ENCODE measurements around the gene MYH4.

MYH4 gene

GRCh38 chr17:10482252-10482651 lies 12.9 kb upstream of the MYH4 start:
- H3K4me3 ChIP-seq (ENCODE audit: low read depth, low read length), result no peak overlapping the region

GRCh38 chr17:10477701-10478100 lies 8.3 kb upstream of the MYH4 start:
- Histone ChIP-seq H2BK5ac (ENCODE audit: low read depth, low read length, poor library complexity) (no peak overlapping the region), H3K14ac (ENCODE audit: low read length) (no peak overlapping the region), H3K36me3 (ENCODE audit: control insufficient read depth in 1 of 2, insufficient read depth in 2 of 2, low read length in 2 of 2) (peaks cover 0 to 1% of the 10 kb centered on the region in 2 experiments), H2BK120ac (ENCODE audit: insufficient read depth, low read length, poor library complexity) (no peak overlapping the region), H4K8ac (ENCODE audit: low read depth, low read length) (no peak overlapping the region), H2AFZ (ENCODE audit: insufficient read depth, low read length, poor library complexity) (no peak overlapping the region), H3K4ac (ENCODE audit: low read depth, low read length) (no peak overlapping the region), H4K91ac (ENCODE audit: low read depth, low read length) (no peak overlapping the region), H3K4me3 (ENCODE audit: low read depth, low read length) (no peak overlapping the region), H3K9ac (ENCODE audit: low read length) (no peak overlapping the region), H3K79me1 (ENCODE audit: low read length) (no peaks in the 10 kb centered on the region), H3K4me2 (ENCODE audit: low read length) (no peak overlapping the region), H3K23ac (ENCODE audit: low read length) (no peak overlapping the region), H4K12ac (ENCODE audit: low read depth, low read length) (no peak overlapping the region), H3K18ac (ENCODE audit: low read length) (no peak overlapping the region), H3K79me2 (ENCODE audit: control insufficient read depth, insufficient read depth, low read length, poor library complexity) (no peaks in the 10 kb centered on the region), H2BK12ac (ENCODE audit: low read length) (no peak overlapping the region), H3K27me3 (ENCODE audit: insufficient read depth, low read length) (no peaks in the 10 kb centered on the region), H3K9me3 (ENCODE audit: insufficient read depth, low read depth, low read length) (peaks cover 2% of the 10 kb centered on the region), H3K27ac (ENCODE audit: low read depth, low read length) (no peak overlapping the region), H2AK5ac (ENCODE audit: low read length) (no peak overlapping the region), H3K4me1 (ENCODE audit: control insufficient read depth in 1 of 2, insufficient read depth in 2 of 2, low read length in 2 of 2) (no peaks in the 10 kb centered on the region)
- no CpG with 5 or more reads among the region's 1 CpG for WGBS (ENCODE audit: extremely low coverage, insufficient coverage, insufficient read length)
- no peak for DNase-seq

More at GRCh38 chr17:10482252-10482651, 12.9 kb upstream of the MYH4 start:
- H3K79me2 ChIP-seq (ENCODE audit: control insufficient read depth, insufficient read depth, low read length, poor library complexity), result no peaks in the 10 kb centered on the region
- no peak overlapping the region for H2BK5ac ChIP-seq (ENCODE audit: low read depth, low read length, poor library complexity)
- H3K4ac ChIP-seq (ENCODE audit: low read depth, low read length), result no peak overlapping the region
- no peak overlapping the region for H2BK12ac ChIP-seq (ENCODE audit: low read length)
- no peaks in the 10 kb centered on the region for H3K79me1 ChIP-seq (ENCODE audit: low read length)
- H4K8ac ChIP-seq (ENCODE audit: low read depth, low read length), result no peak overlapping the region
- H2BK120ac ChIP-seq (ENCODE audit: insufficient read depth, low read length, poor library complexity), result no peak overlapping the region
- H4K91ac ChIP-seq (ENCODE audit: low read depth, low read length), result no peak overlapping the region
- H3K14ac ChIP-seq (ENCODE audit: low read length), result no peak overlapping the region
- DNase-seq, result no peak
- H3K27ac ChIP-seq (ENCODE audit: low read depth, low read length), result no peak overlapping the region
- H3K23ac ChIP-seq (ENCODE audit: low read length), result no peak overlapping the region
- H4K12ac ChIP-seq (ENCODE audit: low read depth, low read length), result no peak overlapping the region
- no peaks in the 10 kb centered on the region for H3K4me1 ChIP-seq (ENCODE audit: control insufficient read depth in 1 of 2, insufficient read depth in 2 of 2, low read length in 2 of 2)
- no peak overlapping the region for H3K4me2 ChIP-seq (ENCODE audit: low read length)
- H3K9ac ChIP-seq (ENCODE audit: low read length), result no peak overlapping the region
- H3K18ac ChIP-seq (ENCODE audit: low read length), result no peak overlapping the region
- H3K36me3 ChIP-seq (ENCODE audit: control insufficient read depth in 1 of 2, insufficient read depth in 2 of 2, low read length in 2 of 2), result peaks cover 0 to 1% of the 10 kb centered on the region in 2 experiments
- H3K9me3 ChIP-seq (ENCODE audit: insufficient read depth, low read depth, low read length), result peaks cover 2% of the 10 kb centered on the region
- no peaks in the 10 kb centered on the region for H3K27me3 ChIP-seq (ENCODE audit: insufficient read depth, low read length)
- WGBS (ENCODE audit: extremely low coverage, insufficient coverage, insufficient read length), result no CpG with 5 or more reads among the region's 1 CpG
- H2AFZ ChIP-seq (ENCODE audit: insufficient read depth, low read length, poor library complexity), result no peak overlapping the region
- H2AK5ac ChIP-seq (ENCODE audit: low read length), result no peak overlapping the region

GRCh38 chr17:10474536-10474935 lies 5.2 kb upstream of the MYH4 start:
- H3K18ac ChIP-seq (ENCODE audit: low read length), result no peak overlapping the region
- H2BK120ac ChIP-seq (ENCODE audit: insufficient read depth, low read length, poor library complexity), result no peak overlapping the region
- no peaks in the 10 kb centered on the region for H3K79me2 ChIP-seq (ENCODE audit: control insufficient read depth, insufficient read depth, low read length, poor library complexity)
- no peak overlapping the region for H2AFZ ChIP-seq (ENCODE audit: insufficient read depth, low read length, poor library complexity)
- H3K14ac ChIP-seq (ENCODE audit: low read length), result no peak overlapping the region
- no peak overlapping the region for H4K8ac ChIP-seq (ENCODE audit: low read depth, low read length)
- H4K91ac ChIP-seq (ENCODE audit: low read depth, low read length), result no peak overlapping the region
- no peak overlapping the region for H2BK5ac ChIP-seq (ENCODE audit: low read depth, low read length, poor library complexity)
- no peak overlapping the region for H3K9ac ChIP-seq (ENCODE audit: low read length)
- H3K9me3 ChIP-seq (ENCODE audit: insufficient read depth, low read depth, low read length), result no peaks in the 10 kb centered on the region
- no peak overlapping the region for H2AK5ac ChIP-seq (ENCODE audit: low read length)
- H3K27me3 ChIP-seq (ENCODE audit: insufficient read depth, low read length), result no peaks in the 10 kb centered on the region
- H3K36me3 ChIP-seq (ENCODE audit: control insufficient read depth in 1 of 2, insufficient read depth in 2 of 2, low read length in 2 of 2), result no peaks in the 10 kb centered on the region
- H3K79me1 ChIP-seq (ENCODE audit: low read length), result no peaks in the 10 kb centered on the region
- DNase-seq, result no peak
- H4K12ac ChIP-seq (ENCODE audit: low read depth, low read length), result no peak overlapping the region
- no peak overlapping the region for H2BK12ac ChIP-seq (ENCODE audit: low read length)
- no peak overlapping the region for H3K4ac ChIP-seq (ENCODE audit: low read depth, low read length)
- H3K23ac ChIP-seq (ENCODE audit: low read length), result no peak overlapping the region
- H3K27ac ChIP-seq (ENCODE audit: low read depth, low read length), result no peak overlapping the region
- H3K4me1 ChIP-seq (ENCODE audit: control insufficient read depth in 1 of 2, insufficient read depth in 2 of 2, low read length in 2 of 2), result no peaks in the 10 kb centered on the region
- H3K4me3 ChIP-seq (ENCODE audit: low read depth, low read length), result no peak overlapping the region
- no CpG with 5 or more reads among the region's 4 CpGs for WGBS (ENCODE audit: extremely low coverage, insufficient coverage, insufficient read length)
- H3K4me2 ChIP-seq (ENCODE audit: low read length), result no peak overlapping the region

- H3K36me3 ChIP-seq (ENCODE audit: control insufficient read depth in 1 of 2, insufficient read depth in 2 of 2, low read length in 2 of 2), result no peaks in the 10 kb centered on the region
- H2BK12ac ChIP-seq (ENCODE audit: low read length), result no peak overlapping the region
- H3K27me3 ChIP-seq (ENCODE audit: insufficient read depth, low read length), result no peaks in the 10 kb centered on the region
- no peak overlapping the region for H3K4me3 ChIP-seq (ENCODE audit: low read depth, low read length)
- H3K14ac ChIP-seq (ENCODE audit: low read length), result no peak overlapping the region
- H4K91ac ChIP-seq (ENCODE audit: low read depth, low read length), result no peak overlapping the region
- DNase-seq, result peak in 1 of 2 donors; percentile 8
- no peak overlapping the region for H4K8ac ChIP-seq (ENCODE audit: low read depth, low read length)
- no peak overlapping the region for H2BK120ac ChIP-seq (ENCODE audit: insufficient read depth, low read length, poor library complexity)
- H2AFZ ChIP-seq (ENCODE audit: insufficient read depth, low read length, poor library complexity), result no peak overlapping the region
- H4K12ac ChIP-seq (ENCODE audit: low read depth, low read length), result no peak overlapping the region
- no peak overlapping the region for H3K4ac ChIP-seq (ENCODE audit: low read depth, low read length)
- H3K27ac ChIP-seq (ENCODE audit: low read depth, low read length), result no peak overlapping the region
- H3K4me2 ChIP-seq (ENCODE audit: low read length), result no peak overlapping the region
- no peaks in the 10 kb centered on the region for H3K9me3 ChIP-seq (ENCODE audit: insufficient read depth, low read depth, low read length)
- no CpG with 5 or more reads among the region's 1 CpG for WGBS (ENCODE audit: extremely low coverage, insufficient coverage, insufficient read length)
- H2BK5ac ChIP-seq (ENCODE audit: low read depth, low read length, poor library complexity), result no peak overlapping the region
- H3K23ac ChIP-seq (ENCODE audit: low read length), result no peak overlapping the region
- no peaks in the 10 kb centered on the region for H3K79me2 ChIP-seq (ENCODE audit: control insufficient read depth, insufficient read depth, low read length, poor library complexity)
- H3K9ac ChIP-seq (ENCODE audit: low read length), result no peak overlapping the region
- H2AK5ac ChIP-seq (ENCODE audit: low read length), result no peak overlapping the region
- H3K79me1 ChIP-seq (ENCODE audit: low read length), result no peaks in the 10 kb centered on the region
- H3K4me1 ChIP-seq (ENCODE audit: control insufficient read depth in 1 of 2, insufficient read depth in 2 of 2, low read length in 2 of 2), result no peaks in the 10 kb centered on the region
- H3K18ac ChIP-seq (ENCODE audit: low read length), result no peak overlapping the region
These were observed 2.5 kb upstream of the MYH4 start for GRCh38 chr17:10471858-10472257.

All from trophoblast cell (in vitro differentiated cells and primary cell).